HepG2 (cell line): ENCODE measurements around the gene GNAI2. TPM values are rescaled to one million over a fixed set of nuclear protein-coding genes. Genes with fewer than 3 reads are reported as not detected.
A peak's percentile ranks its signal among the peaks of the same experiment; 100 is the strongest.

Source experiments
- BRCA1 ChIP-seq: sonication (generic); formaldehyde crosslinking; IDR thresholded peaks from 2 replicates; pipeline ENCODE4 v1.4.0; 2020; ENCODE audit warnings: missing genetic modification reagents
- FOXJ3 ChIP-seq: sonication (generic); formaldehyde crosslinking; IDR thresholded peaks from 2 replicates; pipeline ENCODE4 v1.4.0; 2020; ENCODE audit warnings: missing genetic modification reagents, mild to moderate bottlenecking, borderline replicate concordance
- KLF15 ChIP-seq: sonication (generic); formaldehyde crosslinking; IDR thresholded peaks from 2 replicates; pipeline ENCODE4 v1.8.1; 2023; ENCODE audit warnings: borderline replicate concordance, mild to moderate bottlenecking, inconsistent platforms, missing genetic modification reagents, mixed read lengths
- MLX ChIP-seq: IDR thresholded peaks from 2 replicates; pipeline ENCODE4 v1.6.1; 2016
- PITX1 ChIP-seq: sonication (generic); formaldehyde crosslinking; IDR thresholded peaks from 2 replicates; pipeline ENCODE4 v1.5.1; 2020; ENCODE audit warnings: mild to moderate bottlenecking, missing genetic modification reagents
- POLR2G ChIP-seq: fragments of 200-400 bp; formaldehyde crosslinking; IDR thresholded peaks from 2 replicates; pipeline ENCODE4 v1.6.1; 2018; ENCODE audit warnings: mild to moderate bottlenecking, low read depth, low read length, moderate library complexity
- REL ChIP-seq: sonication (generic); formaldehyde crosslinking; conservative IDR thresholded peaks from 2 replicates; pipeline ENCODE4 v1.8.0; 2022; ENCODE audit warnings: mild to moderate bottlenecking, missing genetic modification reagents, moderate library complexity
- RFXANK ChIP-seq: IDR thresholded peaks from 2 replicates; pipeline ENCODE4 v1.6.1; 2016
- RXRB ChIP-seq: IDR thresholded peaks from 2 replicates; pipeline ENCODE4 v1.6.1; 2016; ENCODE audit warnings: borderline replicate concordance, missing genetic modification reagents, missing compliant biosample characterization
- SKI ChIP-seq: fragments of 450-650 bp; IDR thresholded peaks from one replicate; pipeline ENCODE4 v1.6.1; 2018; ENCODE audit warnings: mild to moderate bottlenecking; ENCODE audit not compliant: partially characterized antibody
- SMAD1 ChIP-seq: sonication (generic); formaldehyde crosslinking; IDR thresholded peaks from 2 replicates; pipeline ENCODE4 v1.4.0; 2020; ENCODE audit warnings: missing genetic modification reagents, low read depth, mild to moderate bottlenecking, borderline replicate concordance
- ZHX2 ChIP-seq, 2 experiments: sonication (generic) in 1 of 2; formaldehyde crosslinking in 1 of 2; IDR thresholded peaks; 2 replicates each; pipeline versions ENCODE4 v1.6.1 to v1.9.0; 2014 to 2022; ENCODE audit warnings: antibody characterized with exemption in 1 of 2, borderline replicate concordance in 1 of 2, inconsistent platforms in 1 of 2, low read depth in 1 of 2, missing genetic modification reagents in 1 of 2
- ZNF446 ChIP-seq: sonication (generic); formaldehyde crosslinking; IDR thresholded peaks from 2 replicates; pipeline ENCODE4 v1.5.0; 2020; ENCODE audit warnings: mild to moderate bottlenecking, missing genetic modification reagents
- ZNF563 ChIP-seq: sonication (generic); formaldehyde crosslinking; IDR thresholded peaks from 2 replicates; pipeline ENCODE4 v1.8.0; 2022; ENCODE audit warnings: mild to moderate bottlenecking, moderate library complexity, missing genetic modification reagents
- ZNF616 ChIP-seq: sonication (generic); formaldehyde crosslinking; IDR thresholded peaks from 2 replicates; pipeline ENCODE4 v1.5.0; 2020; ENCODE audit warnings: low read depth, mild to moderate bottlenecking, missing genetic modification reagents
- ZNF652 ChIP-seq: IDR thresholded peaks from 2 replicates; pipeline ENCODE4 v1.6.1; 2016; ENCODE audit warnings: low read depth, borderline replicate concordance
- ZNF75D ChIP-seq: sonication (generic); formaldehyde crosslinking; IDR thresholded peaks from 2 replicates; pipeline ENCODE4 v1.8.1; 2023; ENCODE audit warnings: missing genetic modification reagents, mild to moderate bottlenecking, borderline replicate concordance
- ZNF781 ChIP-seq: sonication (generic); formaldehyde crosslinking; IDR thresholded peaks from 2 replicates; pipeline ENCODE4 v1.5.1; 2020; ENCODE audit warnings: borderline replicate concordance, mild to moderate bottlenecking, missing genetic modification reagents; ENCODE audit errors: not compliant biosample characterization
- ZNF790 ChIP-seq: sonication (generic); formaldehyde crosslinking; IDR thresholded peaks from 2 replicates; pipeline ENCODE4 v1.8.0; 2022; ENCODE audit warnings: missing genetic modification reagents, mild to moderate bottlenecking, borderline replicate concordance
- ZNF879 ChIP-seq: sonication (generic); formaldehyde crosslinking; IDR thresholded peaks from 2 replicates; pipeline ENCODE4 v1.8.1; 2023; ENCODE audit warnings: missing genetic modification reagents
- ZSCAN30 ChIP-seq: sonication (generic); formaldehyde crosslinking; IDR thresholded peaks from 2 replicates; pipeline ENCODE4 v1.5.0; 2020; ENCODE audit warnings: mild to moderate bottlenecking, missing genetic modification reagents
- polyA plus RNA-seq, 8 experiments: library from polyadenylated mRNA; depleted of rRNA in 3 of 8; stranded (reverse) in 7 of 8; unstranded in 1 of 8; fragments of >200 nt; fragmentation: Illumina TruSeq in 4 of 8; extraction: Trizol in 4 of 8; gene quantifications; 2 replicates each; pipeline versions ENCODE4 v1.2.1 to v1.2.3, GENCODE V29; 2011 to 2016; ENCODE audit warnings: low read depth in 4 of 8, missing spikeins in 1 of 8, mixed read lengths in 1 of 8; ENCODE audit not compliant: insufficient read depth in 1 of 8
- total RNA-seq, 5 experiments: library from RNA; depleted of rRNA; stranded (reverse); fragments of >200 nt; fragmentation: Illumina TruSeq; extraction: Trizol; gene quantifications; 2 replicates each; pipeline ENCODE4 v1.2.3, GENCODE V29; 2016; ENCODE audit warnings: low read depth in 1 of 5
- TF ChIP-seq, protein P1 (sequence below): sonication (generic); formaldehyde crosslinking; IDR thresholded peaks from 2 replicates; pipeline ENCODE4 v1.8.0; 2022; ENCODE audit warnings: mild to moderate bottlenecking, missing genetic modification reagents, moderate library complexity

GNAI2 gene
- total and polyA plus RNA-seq, 2 of the 13 experiments (the other 11 are each of a cell fraction or from before 2014, with no cell fraction given), result 51.1 to 66.2 TPM

- TF ChIP-seq POLR2G (peak; percentile 87), BRCA1 (CRISPR knock-in tag) (no peak), ZNF446 (CRISPR knock-in tag) (no peak), ZNF563 (CRISPR knock-in tag) (peak; percentile 84), RXRB (CRISPR knock-in tag) (peak; percentile 56; the same call in 1 of the 2 replicates), RFXANK (CRISPR knock-in tag) (peak; percentile 47; the same call in 1 of the 2 replicates), ZSCAN30 (no peak), ZHX2 (IDR thresholded peaks at IDR 0.05; ENCODE audit: low read depth) (peak; percentile 93), ZHX2 (CRISPR knock-in tag; IDR thresholded peaks at IDR 0.05; ENCODE audit: borderline replicate concordance) (no peak), SMAD1 (no peak; the same call in 1 of the 2 replicates), PITX1 (CRISPR knock-in tag) (peak; percentile 62), MLX (CRISPR knock-in tag) (no peak), SKI (peak; percentile 79), FOXJ3 (CRISPR knock-in tag) (no peak), ZNF781 (peak; percentile 19), KLF15 (CRISPR knock-in tag) (no peak), ZNF616 (CRISPR knock-in tag) (0 out of 2 replicates have a peak, but pooled peaks have one; percentile 77), ZNF75D (CRISPR knock-in tag) (no peak), ZNF879 (CRISPR knock-in tag) (no peak), REL (CRISPR knock-in tag) (no peak), ZNF790 (CRISPR knock-in tag) (peak; percentile 87; the same call in 1 of the 2 replicates), ZNF652 (CRISPR knock-in tag) (peak; percentile 89)
- TF ChIP-seq, protein P1, sequence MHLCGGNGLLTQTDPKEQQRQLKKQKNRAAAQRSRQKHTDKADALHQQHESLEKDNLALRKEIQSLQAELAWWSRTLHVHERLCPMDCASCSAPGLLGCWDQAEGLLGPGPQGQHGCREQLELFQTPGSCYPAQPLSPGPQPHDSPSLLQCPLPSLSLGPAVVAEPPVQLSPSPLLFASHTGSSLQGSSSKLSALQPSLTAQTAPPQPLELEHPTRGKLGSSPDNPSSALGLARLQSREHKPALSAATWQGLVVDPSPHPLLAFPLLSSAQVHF (CRISPR knock-in tag), result no peak; the same call in 1 of the 2 replicates
Measured at GRCh38 chr3:50292159-50293078, 56.4 kb downstream of the GNAI2 start, which contains the start of gene IFRD2 (continued).
